Esophagus squamous epithelium (tissue), 5 donors: ENCODE measurements around the gene LPP. TPM values are rescaled to one million over a fixed set of nuclear protein-coding genes. Genes with fewer than 3 reads are reported as not detected.
A peak's percentile ranks its signal among the peaks of the same experiment; 100 is the strongest.

Experiments used
- DNase-seq: peaks from one replicate; lab custom pipeline; 2025; lab: John Stamatoyannopoulos, UW
- H3K27ac ChIP-seq, 4 donors: fragments of 200-600 bp; sonication (generic); one replicate each; pipeline ENCODE4 v1.5.1; 2016 to 2019; ENCODE audit warnings: mild to moderate bottlenecking in 1 of 4
- H3K27me3 ChIP-seq, 4 donors: fragments of 200-600 bp; sonication (generic); 1 replicate in 3 of 4; 2 replicates in 1 of 4; pipeline versions ENCODE4 v1.5.1 to v1.6.0; 2017 to 2021; ENCODE audit warnings: antibody characterized with exemption in 1 of 4
- H3K36me3 ChIP-seq, 3 donors: fragments of 200-600 bp; sonication (generic); one replicate each; pipeline ENCODE4 v1.5.1; 2016 to 2019
- H3K4me1 ChIP-seq, 3 donors: fragments of 200-600 bp; sonication (generic); one replicate each; pipeline ENCODE4 v1.5.1; 2017 to 2019
- H3K4me3 ChIP-seq, 4 donors: fragments of 200-600 bp; sonication (generic); 1 replicate in 3 of 4; 2 replicates in 1 of 4; pipeline ENCODE4 v1.5.1; 2016 to 2019; ENCODE audit warnings: mild to moderate bottlenecking in 2 of 4, moderate library complexity in 1 of 4
- H3K9me3 ChIP-seq, 3 donors: fragments of 200-600 bp; sonication (generic); one replicate each; pipeline ENCODE4 v1.5.1; 2016 to 2019
- POLR2A ChIP-seq, 4 donors: fragments of 450-650 bp; IDR thresholded peaks; one replicate each; pipeline ENCODE4 v1.6.1; 2017; ENCODE audit warnings: antibody characterized with exemption in 4 of 4, mild to moderate bottlenecking in 4 of 4, moderate library complexity in 3 of 4
- WGBS, 2 donors: methylation state at CpG; one replicate each; pipeline ENCODE4 v1.1.5; 2018; 5-methylcytosine and 5-hydroxymethylcytosine counted together
- intact Hi-C: fragments of 100-400 bp; cut with DNase I; formaldehyde crosslinking; loops from one replicate; pipeline ENCODE4 v1.15.0; 2022
- total RNA-seq, 4 donors: library from RNA; depleted of rRNA; stranded (reverse); fragments of >200 nt; gene quantifications; one replicate each; pipeline ENCODE4 v1.1.0, GENCODE V29; 2016
- TF ChIP-seq, protein P1 (sequence below), 6 experiments: fragments of 450-650 bp in 4 of 6; fragments of 200-600 bp in 2 of 6; sonication (generic) in 2 of 6; IDR thresholded peaks; one replicate each; pipeline ENCODE4 v1.5.1; 2016 to 2019; ENCODE audit warnings: antibody characterized with exemption in 6 of 6, mild to moderate bottlenecking in 4 of 6, moderate library complexity in 4 of 6
- donor health status: DM: yes; HTN: yes; CAD: no.

LPP gene
- total RNA-seq, 4 donors from 2014 or later: 41.4 to 369 (median 97.3) TPM

GRCh38 chr3:188749010-188749617 lies 595.2 kb downstream of the LPP start:
- DNase-seq: no peak
- 78 to 94% methylated on average over 5 of the region's 5 CpGs for WGBS, 2 donors
- intact Hi-C loops: no loop called here

DNA sequence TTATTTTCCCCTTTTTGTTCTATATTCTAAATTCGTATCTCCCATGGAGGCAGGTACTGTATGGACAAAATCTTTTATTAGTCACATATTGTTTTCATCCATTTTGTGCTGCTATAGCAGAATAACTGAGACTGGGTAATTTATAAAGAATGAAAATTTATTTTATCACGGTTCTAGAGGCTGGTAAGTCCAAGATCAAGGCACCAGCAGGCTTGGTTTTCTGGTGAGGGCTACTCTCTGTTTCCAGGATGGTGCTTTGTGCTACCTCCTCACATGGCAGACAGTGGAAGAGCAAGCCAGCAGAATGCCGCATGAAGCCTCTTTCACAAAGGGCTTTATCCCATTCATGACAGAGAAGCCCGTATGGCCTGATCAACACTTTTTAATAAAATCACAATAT lies 595.9 kb downstream of the LPP start:
- no peak overlapping the region for H3K27ac ChIP-seq
- intact Hi-C loops: no loop called here
- TF ChIP-seq POLR2A (IDR thresholded peaks at IDR 0.05): no peak
- TF ChIP-seq, protein P1, sequence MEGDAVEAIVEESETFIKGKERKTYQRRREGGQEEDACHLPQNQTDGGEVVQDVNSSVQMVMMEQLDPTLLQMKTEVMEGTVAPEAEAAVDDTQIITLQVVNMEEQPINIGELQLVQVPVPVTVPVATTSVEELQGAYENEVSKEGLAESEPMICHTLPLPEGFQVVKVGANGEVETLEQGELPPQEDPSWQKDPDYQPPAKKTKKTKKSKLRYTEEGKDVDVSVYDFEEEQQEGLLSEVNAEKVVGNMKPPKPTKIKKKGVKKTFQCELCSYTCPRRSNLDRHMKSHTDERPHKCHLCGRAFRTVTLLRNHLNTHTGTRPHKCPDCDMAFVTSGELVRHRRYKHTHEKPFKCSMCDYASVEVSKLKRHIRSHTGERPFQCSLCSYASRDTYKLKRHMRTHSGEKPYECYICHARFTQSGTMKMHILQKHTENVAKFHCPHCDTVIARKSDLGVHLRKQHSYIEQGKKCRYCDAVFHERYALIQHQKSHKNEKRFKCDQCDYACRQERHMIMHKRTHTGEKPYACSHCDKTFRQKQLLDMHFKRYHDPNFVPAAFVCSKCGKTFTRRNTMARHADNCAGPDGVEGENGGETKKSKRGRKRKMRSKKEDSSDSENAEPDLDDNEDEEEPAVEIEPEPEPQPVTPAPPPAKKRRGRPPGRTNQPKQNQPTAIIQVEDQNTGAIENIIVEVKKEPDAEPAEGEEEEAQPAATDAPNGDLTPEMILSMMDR (IDR thresholded peaks at IDR 0.05): no peak
- no peak for DNase-seq
- no peaks in the 10 kb centered on the region for H3K9me3 ChIP-seq
- no peak overlapping the region for H3K4me3 ChIP-seq
- 92 to 95% methylated on average over 4 of the region's 4 CpGs for WGBS, 2 donors
- H3K4me1 ChIP-seq: peaks cover 0 to 5% (median 0%) of the 10 kb centered on the region in 3 donors
- no peaks in the 10 kb centered on the region for H3K27me3 ChIP-seq
- no peaks in the 10 kb centered on the region for H3K36me3 ChIP-seq

More at GRCh38 chr3:188749010-188749617, 595.2 kb downstream of the LPP start:
- Histone ChIP-seq H3K27ac (no peak overlapping the region), H3K27me3 (no peaks in the 10 kb centered on the region), H3K36me3 (no peaks in the 10 kb centered on the region), H3K4me3 (no peak overlapping the region), H3K4me1 (peaks cover 0 to 5% (median 0%) of the 10 kb centered on the region in 3 donors), H3K9me3 (no peaks in the 10 kb centered on the region)
- no peak for TF ChIP-seq POLR2A (IDR thresholded peaks at IDR 0.05)
- TF ChIP-seq, protein P1 (IDR thresholded peaks at IDR 0.05): peak; percentile 40 to 73 (median 50)

- H3K4me1 ChIP-seq: peaks cover 0 to 5% (median 0%) of the 10 kb centered on the region in 3 donors
- no peak overlapping the region for H3K27ac ChIP-seq
- DNase-seq: no peak
- WGBS, 2 donors: 88 to 89% methylated on average over 1 of the region's 1 CpG
- H3K27me3 ChIP-seq: no peaks in the 10 kb centered on the region
- no peaks in the 10 kb centered on the region for H3K36me3 ChIP-seq
- H3K9me3 ChIP-seq: no peaks in the 10 kb centered on the region
- intact Hi-C loops: no loop called here
- no peak overlapping the region for H3K4me3 ChIP-seq
- TF ChIP-seq, protein P1 (IDR thresholded peaks at IDR 0.05): no peak
- no peak for TF ChIP-seq POLR2A (IDR thresholded peaks at IDR 0.05)
These were observed 596.7 kb downstream of the LPP start for GRCh38 chr3:188750617-188751016.

GRCh38 chr3:188752850-188753249 lies 598.9 kb downstream of the LPP start:
- DNase-seq: no peak
- 91% methylated on average over 1 of the region's 1 CpG for WGBS, 2 donors
- Histone ChIP-seq H3K36me3 (no peaks in the 10 kb centered on the region), H3K4me1 (peaks cover 0 to 5% (median 0%) of the 10 kb centered on the region in 3 donors), H3K27me3 (no peaks in the 10 kb centered on the region), H3K9me3 (no peaks in the 10 kb centered on the region), H3K27ac (no peak overlapping the region), H3K4me3 (no peak overlapping the region)
- TF ChIP-seq POLR2A (IDR thresholded peaks at IDR 0.05): no peak
- TF ChIP-seq, protein P1 (IDR thresholded peaks at IDR 0.05): no peak
- intact Hi-C loops: no loop called here

- H3K27ac ChIP-seq: no peak overlapping the region
- WGBS, 2 donors: 87 to 91% methylated on average over 5 of the region's 5 CpGs
- intact Hi-C loops: no loop called here
- H3K36me3 ChIP-seq: no peaks in the 10 kb centered on the region
- no peak overlapping the region for H3K4me3 ChIP-seq
- H3K27me3 ChIP-seq: no peaks in the 10 kb centered on the region
- no peak for TF ChIP-seq POLR2A (IDR thresholded peaks at IDR 0.05)
- TF ChIP-seq, protein P1 (IDR thresholded peaks at IDR 0.05): no peak
- H3K9me3 ChIP-seq: no peaks in the 10 kb centered on the region
- DNase-seq: no peak
- H3K4me1 ChIP-seq: peaks cover 0 to 5% (median 0%) of the 10 kb centered on the region in 3 donors
These were observed 600.3 kb downstream of the LPP start for GRCh38 chr3:188754267-188754666.
